Stimulated activated effector memory CD8-positive, alpha-beta T cell treated with anti-CD3 and anti-CD28 coated beads, Interleukin-12 subunit alpha, Interleukin-12 subunit beta, amount 100 ng/mL, for 72 hours (primary cell): ENCODE results near the gene ASGR1.

Experiments
- ATAC-seq: fragments of 150-1000 bp; cut with Tn5 transposase; 2 replicates; pipeline ENCODE4 v1.10.0; 2021
- DNase-seq, 2 donors: peaks; one replicate each; pipeline ENCODE4 v3.0.0; 2021 to 2022; ENCODE audit warnings: low spot score in 2 of 2
- H3K27ac Mint-ChIP-seq: one replicate; pipeline ENCODE4 v1.8.0; 2022; ENCODE audit warnings: mild to moderate bottlenecking, mixed read lengths
- H3K36me3 Mint-ChIP-seq: one replicate; pipeline ENCODE4 v1.8.0; 2022; ENCODE audit warnings: mild to moderate bottlenecking, mixed read lengths
- H3K4me1 Mint-ChIP-seq: one replicate; pipeline ENCODE4 v1.8.0; 2022; ENCODE audit warnings: mixed read lengths
- H3K4me3 Mint-ChIP-seq: one replicate; pipeline ENCODE4 v1.8.0; 2022; ENCODE audit warnings: mild to moderate bottlenecking, mixed read lengths
- H3K9me3 Mint-ChIP-seq: one replicate; pipeline ENCODE4 v1.8.0; 2022; ENCODE audit warnings: mixed read lengths

The ASGR1 gene

GRCh38 chr17:7207120-7208001, 28.2 kb upstream of the ASGR1 start:
- ATAC-seq: no peak
- no peak for DNase-seq
- H3K4me3 Mint-ChIP-seq: no peak overlapping the region
- H3K4me1 Mint-ChIP-seq: peaks cover 35% of the 10 kb centered on the region
- no peaks in the 10 kb centered on the region for H3K9me3 Mint-ChIP-seq
- peaks cover 11% of the 10 kb centered on the region for H3K36me3 Mint-ChIP-seq
- H3K27ac Mint-ChIP-seq: peak overlapping the region; percentile 98

GRCh38 chr17:7205561-7205960, 26.4 kb upstream of the ASGR1 start:
- ATAC-seq (no peak), DNase-seq (no peak)
- Mint-ChIP-seq H3K9me3 (no peaks in the 10 kb centered on the region), H3K4me1 (peaks cover 35% of the 10 kb centered on the region), H3K27ac (peak overlapping the region; percentile 98), H3K36me3 (peaks cover 11% of the 10 kb centered on the region), H3K4me3 (peak overlapping the region; percentile 89)

- peaks cover 35% of the 10 kb centered on the region for H3K4me1 Mint-ChIP-seq
- H3K9me3 Mint-ChIP-seq: no peaks in the 10 kb centered on the region
- ATAC-seq (peak; percentile 90), DNase-seq (peak; percentile 82 to 97)
- peak overlapping the region; percentile 98 for H3K27ac Mint-ChIP-seq
- peak overlapping the region; percentile 89 for H3K4me3 Mint-ChIP-seq
- peaks cover 11% of the 10 kb centered on the region for H3K36me3 Mint-ChIP-seq
Observed at GRCh38 chr17:7204828-7205461, 25.8 kb upstream of the ASGR1 start.

- DNase-seq (no peak), ATAC-seq (peak; percentile 3)
- Mint-ChIP-seq H3K9me3 (no peaks in the 10 kb centered on the region), H3K36me3 (peaks cover 11% of the 10 kb centered on the region), H3K27ac (peak overlapping the region; percentile 98), H3K4me3 (peak overlapping the region; percentile 89), H3K4me1 (peaks cover 35% of the 10 kb centered on the region)
Observed at GRCh38 chr17:7204336-7204735, 25.2 kb upstream of the ASGR1 start.

GRCh38 chr17:7203391-7203790, 24.2 kb upstream of the ASGR1 start:
- Mint-ChIP-seq H3K9me3 (no peaks in the 10 kb centered on the region), H3K27ac (peak overlapping the region; percentile 98)

GRCh38 chr17:7196651-7197401, 17.7 kb upstream of the ASGR1 start:
- no peaks in the 10 kb centered on the region for H3K36me3 Mint-ChIP-seq
- H3K4me1 Mint-ChIP-seq: peaks cover 5% of the 10 kb centered on the region
- no peak overlapping the region for H3K27ac Mint-ChIP-seq
- H3K9me3 Mint-ChIP-seq: no peaks in the 10 kb centered on the region
- DNase-seq (no peak), ATAC-seq (no peak)
- H3K4me3 Mint-ChIP-seq: no peak overlapping the region

More at GRCh38 chr17:7203391-7203790, 24.2 kb upstream of the ASGR1 start:
- no peak for DNase-seq
- ATAC-seq: no peak
- peaks cover 11% of the 10 kb centered on the region for H3K36me3 Mint-ChIP-seq
- peak overlapping the region; percentile 89 for H3K4me3 Mint-ChIP-seq
- peaks cover 35% of the 10 kb centered on the region for H3K4me1 Mint-ChIP-seq

- no peak for DNase-seq
- Mint-ChIP-seq H3K4me1 (peaks cover 9% of the 10 kb centered on the region), H3K27ac (no peak overlapping the region), H3K4me3 (no peak overlapping the region), H3K36me3 (no peaks in the 10 kb centered on the region), H3K9me3 (no peaks in the 10 kb centered on the region)
- ATAC-seq: no peak
Observed at GRCh38 chr17:7195971-7196370, 16.8 kb upstream of the ASGR1 start.

- DNase-seq (no peak), ATAC-seq (no peak)
- Mint-ChIP-seq H3K27ac (no peak overlapping the region), H3K4me3 (no peak overlapping the region), H3K36me3 (no peaks in the 10 kb centered on the region), H3K4me1 (peaks cover 9% of the 10 kb centered on the region), H3K9me3 (no peaks in the 10 kb centered on the region)
Observed at GRCh38 chr17:7192271-7192937, 13.2 kb upstream of the ASGR1 start.

GRCh38 chr17:7191571-7192270, 12.6 kb upstream of the ASGR1 start:
- H3K4me1 Mint-ChIP-seq: peaks cover 11% of the 10 kb centered on the region
- no peaks in the 10 kb centered on the region for H3K9me3 Mint-ChIP-seq

GRCh38 chr17:7191069-7191468, 11.9 kb upstream of the ASGR1 start:
- no peak for ATAC-seq
- no peak for DNase-seq
- Mint-ChIP-seq H3K4me3 (no peak overlapping the region), H3K27ac (no peak overlapping the region), H3K36me3 (no peaks in the 10 kb centered on the region), H3K4me1 (peaks cover 16% of the 10 kb centered on the region), H3K9me3 (no peaks in the 10 kb centered on the region)

More at GRCh38 chr17:7191571-7192270, 12.6 kb upstream of the ASGR1 start:
- ATAC-seq (no peak), DNase-seq (no peak)
- Mint-ChIP-seq H3K4me3 (no peak overlapping the region), H3K27ac (no peak overlapping the region), H3K36me3 (no peaks in the 10 kb centered on the region)

GRCh38 chr17:7190276-7190917, 11.2 kb upstream of the ASGR1 start:
- Mint-ChIP-seq H3K36me3 (no peaks in the 10 kb centered on the region), H3K4me1 (peaks cover 16% of the 10 kb centered on the region), H3K4me3 (no peak overlapping the region)

GRCh38 chr17:7186241-7186640, 7.1 kb upstream of the ASGR1 start:
- Mint-ChIP-seq H3K4me1 (peaks cover 6% of the 10 kb centered on the region), H3K9me3 (no peaks in the 10 kb centered on the region), H3K36me3 (no peaks in the 10 kb centered on the region), H3K27ac (peak overlapping the region; percentile 15), H3K4me3 (no peak overlapping the region)
- no peak for DNase-seq
- peak; percentile 50 for ATAC-seq

More at GRCh38 chr17:7190276-7190917, 11.2 kb upstream of the ASGR1 start:
- no peak for ATAC-seq
- H3K9me3 Mint-ChIP-seq: no peaks in the 10 kb centered on the region
- no peak for DNase-seq
- no peak overlapping the region for H3K27ac Mint-ChIP-seq

GRCh38 chr17:7184647-7185046, 5.5 kb upstream of the ASGR1 start:
- ATAC-seq: no peak

GRCh38 chr17:7184091-7184488, 4.9 kb upstream of the ASGR1 start:
- Mint-ChIP-seq H3K27ac (peak overlapping the region; percentile 27), H3K4me3 (no peak overlapping the region), H3K36me3 (no peaks in the 10 kb centered on the region), H3K9me3 (no peaks in the 10 kb centered on the region), H3K4me1 (peaks cover 6% of the 10 kb centered on the region)
- DNase-seq (no peak), ATAC-seq (no peak)

More at GRCh38 chr17:7184647-7185046, 5.5 kb upstream of the ASGR1 start:
- no peak overlapping the region for H3K4me3 Mint-ChIP-seq
- no peaks in the 10 kb centered on the region for H3K9me3 Mint-ChIP-seq
- H3K27ac Mint-ChIP-seq: no peak overlapping the region
- peaks cover 6% of the 10 kb centered on the region for H3K4me1 Mint-ChIP-seq
- no peaks in the 10 kb centered on the region for H3K36me3 Mint-ChIP-seq
- no peak for DNase-seq
